Brain microvascular endothelial cell (primary cell): Measurements from ENCODE around the gene FHIP2A.
A peak's percentile ranks its signal among the peaks of the same experiment; 100 is the strongest.
"Not testable (repeated sequence)": the region's sequence is repeated elsewhere in the genome, so short reads cannot be mapped to it uniquely, and the experiment has no call there.

Source experiments
- DNase-seq: peaks from one replicate; pipeline ENCODE4 v3.0.0-alpha.2; 2020
- H3K27ac ChIP-seq: fragments of 250-450 bp; sonication (Bioruptor Pico); 2 replicates; pipeline ENCODE4 v1.5.1; 2020; ENCODE audit warnings: mild to moderate bottlenecking, moderate library complexity
- H3K27me3 ChIP-seq: fragments of 250-450 bp; sonication (Bioruptor Pico); replicated peaks from 2 replicates; pipeline ENCODE4 v1.5.1; 2020; ENCODE audit warnings: mild to moderate bottlenecking
- H3K36me3 ChIP-seq: fragments of 250-450 bp; sonication (Bioruptor Pico); replicated peaks from 2 replicates; pipeline ENCODE4 v1.5.1; 2020; ENCODE audit warnings: mild to moderate bottlenecking
- H3K4me3 ChIP-seq: 2 replicates; pipeline ENCODE4 v1.5.1; 2011; ENCODE audit warnings: low read depth, mild to moderate bottlenecking, control low read depth, low read length, moderate library complexity
- CTCF ChIP-seq: IDR thresholded peaks from 2 replicates; pipeline ENCODE4 v1.5.1; 2011; ENCODE audit warnings: low read depth, mild to moderate bottlenecking, moderate library complexity, low read length, control low read depth, inconsistent platforms; ENCODE audit errors: missing control alignments
- in situ Hi-C: cut with HindIII; loops from 2 replicates; pipeline ENCODE4 v1.10.0; 2017; ENCODE audit warnings: low sequenced_read_pairs, low pct_ligation_motif_present

The FHIP2A gene

GRCh38 chr10:114779803-114780576 lies 41.6 kb upstream of the FHIP2A start:
- in situ Hi-C loops = loop anchor here (25.0 kb wide), 1 partner anchor 93 kb away; no protein-coding TSS in a partner anchor
- Histone ChIP-seq H3K4me3 (no peak overlapping the region), H3K27ac (peak overlapping the region; percentile 54), H3K27me3 (no peaks in the 10 kb centered on the region), H3K36me3 (no peaks in the 10 kb centered on the region)
- no peak for TF ChIP-seq CTCF
- DNase-seq = peak; percentile 72

- H3K27ac ChIP-seq = peak overlapping the region; percentile 54
- no peak for TF ChIP-seq CTCF
- H3K36me3 ChIP-seq = no peaks in the 10 kb centered on the region
- no peak for DNase-seq
- H3K4me3 ChIP-seq = no peak overlapping the region
- no peaks in the 10 kb centered on the region for H3K27me3 ChIP-seq
- in situ Hi-C loops = loop anchor here (25.0 kb wide), 1 partner anchor 93 kb away; no protein-coding TSS in a partner anchor
Measured at GRCh38 chr10:114780577-114781184, 40.9 kb upstream of the FHIP2A start.

GRCh38 chr10:114782666-114783065 lies 38.9 kb upstream of the FHIP2A start:
- no peak overlapping the region for H3K4me3 ChIP-seq
- no peaks in the 10 kb centered on the region for H3K27me3 ChIP-seq
- no peak overlapping the region for H3K27ac ChIP-seq
- in situ Hi-C loops = loop anchor here (25.0 kb wide), 1 partner anchor 95 kb away; no protein-coding TSS in a partner anchor
- no peak for TF ChIP-seq CTCF
- no peaks in the 10 kb centered on the region for H3K36me3 ChIP-seq
- no peak for DNase-seq

GRCh38 chr10:114783686-114784085 lies 37.9 kb upstream of the FHIP2A start:
- in situ Hi-C loops = loop anchor here (25.0 kb wide), 1 partner anchor 96 kb away; no protein-coding TSS in a partner anchor
- Histone ChIP-seq H3K27me3 (no peaks in the 10 kb centered on the region), H3K27ac (no peak overlapping the region), H3K4me3 (no peak overlapping the region), H3K36me3 (no peaks in the 10 kb centered on the region)
- DNase-seq = no peak
- TF ChIP-seq CTCF = no peak

GRCh38 chr10:114786492-114786891 lies 35.1 kb upstream of the FHIP2A start:
- TF ChIP-seq CTCF = peak; percentile 59
- DNase-seq = peak; percentile 40
- not testable (repeated sequence) for H3K27me3 ChIP-seq, H3K36me3 ChIP-seq, H3K27ac ChIP-seq, H3K4me3 ChIP-seq
- in situ Hi-C loops = loop anchor here (25.0 kb wide), 1 partner anchor 99 kb away; no protein-coding TSS in a partner anchor

GRCh38 chr10:114787131-114787530 lies 34.4 kb upstream of the FHIP2A start:
- H3K4me3 ChIP-seq, H3K27me3 ChIP-seq, H3K36me3 ChIP-seq, DNase-seq, H3K27ac ChIP-seq: not testable (repeated sequence)
- in situ Hi-C loops = loop anchor here (25.0 kb wide), 1 partner anchor 100 kb away; no protein-coding TSS in a partner anchor
